Calu3 (cell line): ENCODE results near the gene GRK5. TPM values are rescaled to one million over a fixed set of nuclear protein-coding genes. Genes with fewer than 3 reads are reported as not detected.

Experiments used
- BruUV-seq: library from RNA; stranded (reverse); fragments of 400-500 nt; replicated peaks from 2 replicates; lab custom pipeline; 2021; lab: Mats Ljungman, UMichigan
- CTCF ChIA-PET: fragments of 300-600 bp; sonication (Branson Sonifier 250); formaldehyde crosslinking; loops from one replicate; lab custom pipeline; 2022; ENCODE audit warnings: antibody characterized with exemption; lab: Charles Lee
- DNase-seq: peaks from one replicate; pipeline ENCODE4 v3.0.0; 2022
- H3K27ac Mint-ChIP-seq: one replicate; pipeline ENCODE4 v1.8.0; 2022; ENCODE audit warnings: mixed read lengths; ENCODE audit not compliant: unreplicated experiment
- H3K27me3 Mint-ChIP-seq: one replicate; pipeline ENCODE4 v1.8.0; 2022; ENCODE audit warnings: mixed read lengths; ENCODE audit not compliant: unreplicated experiment
- H3K36me3 Mint-ChIP-seq: one replicate; pipeline ENCODE4 v1.8.0; 2022; ENCODE audit warnings: mild to moderate bottlenecking, moderate library complexity, mixed read lengths; ENCODE audit not compliant: insufficient read depth, unreplicated experiment
- H3K4me1 Mint-ChIP-seq: one replicate; pipeline ENCODE4 v1.8.0; 2022; ENCODE audit warnings: mild to moderate bottlenecking, low read depth, mixed read lengths; ENCODE audit not compliant: unreplicated experiment
- H3K4me3 Mint-ChIP-seq: one replicate; pipeline ENCODE4 v1.8.0; 2022; ENCODE audit warnings: mild to moderate bottlenecking, low read depth, moderate library complexity, mixed read lengths; ENCODE audit not compliant: unreplicated experiment
- H3K9me3 Mint-ChIP-seq: one replicate; pipeline ENCODE4 v1.8.0; 2022; ENCODE audit warnings: low read depth, mixed read lengths; ENCODE audit not compliant: unreplicated experiment
- CTCF ChIP-seq: fragments of 200-600 bp; IDR thresholded peaks from one replicate; pipeline ENCODE4 v1.8.0; 2022; ENCODE audit warnings: antibody characterized with exemption; ENCODE audit not compliant: unreplicated experiment
- intact Hi-C: fragments of 100-400 bp; cut with micrococcal nuclease; formaldehyde crosslinking; loops from one replicate; pipeline ENCODE4 v1.10.0; 2022; ENCODE audit not compliant: unreplicated experiment
- total RNA-seq: library from RNA; stranded (reverse); gene quantifications from 2 replicates; pipeline ENCODE4 v1.2.3, GENCODE V29; 2022

The GRK5 gene
- total RNA-seq, 1 experiment from 2014 or later = 4.4 TPM

DNA sequence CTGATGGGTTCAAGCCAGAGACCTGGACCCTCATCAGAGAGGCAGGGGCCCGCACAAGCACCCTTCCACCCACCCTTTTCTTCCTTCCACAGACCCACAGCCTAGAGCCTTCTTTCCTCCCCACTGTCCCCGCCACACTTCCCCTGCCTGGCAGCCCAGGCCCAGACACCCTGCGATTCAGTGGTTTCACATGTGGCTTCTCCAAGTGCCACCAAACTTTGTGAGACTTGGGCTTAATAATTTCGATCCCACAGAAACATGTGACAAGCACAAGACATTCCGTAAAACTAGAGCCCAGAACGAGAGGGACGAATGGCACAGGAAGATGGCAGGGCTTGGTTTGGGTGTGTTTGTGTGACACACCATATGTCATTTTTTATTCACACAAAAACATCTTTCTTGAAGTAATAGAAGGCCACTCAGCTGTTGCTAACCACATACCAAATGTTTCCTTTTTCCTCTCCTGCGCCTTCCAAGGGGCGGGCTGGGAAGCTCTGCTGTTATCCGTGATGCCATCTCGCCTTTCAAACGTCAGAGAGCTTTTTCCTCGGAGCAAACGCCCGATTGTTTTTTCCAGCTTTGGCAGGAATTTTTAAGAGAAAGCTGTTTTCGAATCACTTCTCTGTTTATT lies 162.9 kb downstream of the GRK5 start:
- Mint-ChIP-seq H3K9me3 (no peaks in the 10 kb centered on the region), H3K4me3 (no peak overlapping the region), H3K36me3 (no peaks in the 10 kb centered on the region), H3K4me1 (no peaks in the 10 kb centered on the region), H3K27me3 (peaks cover 26% of the 10 kb centered on the region), H3K27ac (no peak overlapping the region)
- no TSS peak for BruUV-seq
- DNase-seq = no peak
- no peak for TF ChIP-seq CTCF
- CTCF ChIA-PET = no interaction called here
- intact Hi-C loops = no loop called here

DNA sequence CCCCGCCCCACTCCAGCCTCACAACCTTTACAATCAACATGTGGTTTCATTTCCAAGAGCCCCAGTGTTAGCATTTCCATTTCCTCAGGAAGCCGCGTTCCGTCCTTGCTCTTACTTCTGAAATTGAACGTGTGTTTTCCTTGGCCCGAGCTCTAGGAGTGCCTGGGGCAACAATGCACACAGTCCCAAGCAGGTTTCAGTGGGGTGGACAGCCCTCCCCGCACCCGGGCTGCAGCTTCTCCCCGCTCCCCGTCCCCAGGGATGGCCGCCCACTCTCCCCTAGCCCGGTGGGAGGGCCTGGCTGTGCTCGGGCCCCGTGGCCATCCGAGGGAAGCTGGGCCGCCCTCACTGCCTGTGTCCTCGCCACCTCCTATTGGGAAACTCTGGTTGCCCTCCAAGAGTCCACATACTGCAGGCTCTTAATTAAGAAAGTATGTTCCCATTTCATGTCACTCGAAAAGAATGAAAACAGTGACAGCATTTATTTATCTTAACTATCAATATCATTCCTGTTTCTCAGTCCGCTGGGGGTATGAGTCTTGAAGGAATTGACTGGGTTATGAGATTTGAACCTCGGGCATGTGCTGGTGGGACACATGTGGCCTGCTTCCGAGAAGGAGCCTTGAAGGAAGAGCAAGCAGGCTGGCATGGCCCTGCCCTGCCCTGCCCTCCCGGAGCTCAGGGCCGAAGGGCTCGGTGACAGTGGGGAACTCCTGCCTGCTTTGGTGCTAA lies 163.8 kb downstream of the GRK5 start:
- no peak for TF ChIP-seq CTCF
- intact Hi-C loops = no loop called here
- H3K9me3 Mint-ChIP-seq = no peaks in the 10 kb centered on the region
- no peaks in the 10 kb centered on the region for H3K4me1 Mint-ChIP-seq
- peaks cover 35% of the 10 kb centered on the region for H3K27me3 Mint-ChIP-seq
- CTCF ChIA-PET = interaction anchor here (0.6 kb wide), 1 partner anchor 815 kb away, joined by 3 read pairs; no protein-coding TSS in a partner anchor
- H3K36me3 Mint-ChIP-seq = no peaks in the 10 kb centered on the region
- H3K4me3 Mint-ChIP-seq = no peak overlapping the region
- no peak overlapping the region for H3K27ac Mint-ChIP-seq
- DNase-seq = no peak
- BruUV-seq = no TSS peak

- no peak overlapping the region for H3K27ac Mint-ChIP-seq
- H3K36me3 Mint-ChIP-seq = no peaks in the 10 kb centered on the region
- no peak for DNase-seq
- CTCF ChIA-PET = no interaction called here
- intact Hi-C loops = no loop called here
- no peaks in the 10 kb centered on the region for H3K9me3 Mint-ChIP-seq
- H3K27me3 Mint-ChIP-seq = peaks cover 43% of the 10 kb centered on the region
- no peaks in the 10 kb centered on the region for H3K4me1 Mint-ChIP-seq
- no peak for TF ChIP-seq CTCF
- H3K4me3 Mint-ChIP-seq = no peak overlapping the region
- no TSS peak for BruUV-seq
These were observed 164.6 kb downstream of the GRK5 start for GRCh38 chr10:119371704-119372663.

DNA sequence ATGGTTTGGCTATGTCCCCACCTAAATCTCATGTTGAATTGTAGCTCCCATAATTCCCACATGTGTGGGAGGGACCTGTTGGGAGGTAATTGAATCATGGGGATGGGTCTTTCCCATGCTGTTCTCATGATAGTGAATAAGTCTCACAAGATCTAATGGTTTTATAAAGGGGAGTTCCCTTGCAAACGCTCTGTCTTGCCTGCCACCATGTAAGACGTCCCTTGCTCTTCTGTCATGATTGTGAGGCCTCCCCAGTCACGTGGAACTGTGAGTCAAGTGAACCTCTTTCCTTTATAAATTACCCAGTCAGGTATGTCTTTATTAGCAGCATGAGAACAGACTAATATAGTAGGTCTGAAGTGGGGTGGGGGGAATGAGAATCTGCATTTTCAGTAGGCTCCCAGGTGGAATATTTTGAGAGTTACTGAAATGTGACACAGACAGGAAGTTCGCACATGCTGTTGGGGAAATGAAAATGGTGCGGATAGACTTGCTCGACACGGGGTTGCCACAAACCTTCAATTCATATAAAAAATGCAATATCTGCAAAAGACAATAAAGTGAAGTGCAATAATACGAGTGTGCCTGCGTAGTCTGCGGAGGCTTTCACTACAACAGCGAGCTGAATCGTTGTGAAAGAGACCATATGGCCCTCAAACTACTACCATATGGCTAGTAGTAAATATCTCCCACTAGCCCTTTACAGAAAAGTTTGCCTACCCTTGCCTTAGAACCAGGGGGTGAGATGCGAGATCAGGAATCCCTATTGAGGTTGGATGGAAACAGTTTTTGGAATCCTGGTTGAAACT lies 166.1 kb downstream of the GRK5 start:
- DNase-seq = no peak
- intact Hi-C loops = no loop called here
- Mint-ChIP-seq H3K36me3 (no peaks in the 10 kb centered on the region), H3K4me3 (no peak overlapping the region), H3K9me3 (no peaks in the 10 kb centered on the region), H3K4me1 (no peaks in the 10 kb centered on the region), H3K27ac (no peak overlapping the region), H3K27me3 (peaks cover 43% of the 10 kb centered on the region)
- no TSS peak for BruUV-seq
- no peak for TF ChIP-seq CTCF
- CTCF ChIA-PET = no interaction called here
